Liver (tissue), 9 donors: ENCODE data around the gene TYMS. TPM values are rescaled to one million over a fixed set of nuclear protein-coding genes. Genes with fewer than 3 reads are reported as not detected.

ENCODE experiments used
- DNase-seq: peaks from one replicate; pipeline ENCODE4 v3.0.0-alpha.2; 2017; ENCODE audit warnings: low spot score
- H3K27ac ChIP-seq, 2 donors: one replicate each; pipeline ENCODE4 v1.7.0; 2013; ENCODE audit warnings: inconsistent platforms in 2 of 2, low read length in 2 of 2, control low read depth in 1 of 2, low read depth in 1 of 2, mild to moderate bottlenecking in 1 of 2
- H3K27me3 ChIP-seq, 4 donors: one replicate each; pipeline versions ENCODE4 v1.6.1 to v1.7.0; 2013; ENCODE audit warnings: low read length in 3 of 4, inconsistent platforms in 1 of 4, mild to moderate bottlenecking in 1 of 4, moderate library complexity in 1 of 4; ENCODE audit not compliant: control insufficient read depth in 4 of 4, insufficient read depth in 4 of 4
- H3K36me3 ChIP-seq, 4 donors: one replicate each; pipeline versions ENCODE4 v1.6.1 to v1.7.0; 2013; ENCODE audit warnings: low read length in 3 of 4, mild to moderate bottlenecking in 3 of 4, low read depth in 1 of 4, moderate library complexity in 1 of 4; ENCODE audit not compliant: control insufficient read depth in 4 of 4, insufficient read depth in 3 of 4
- H3K4me1 ChIP-seq, 4 donors: one replicate each; pipeline versions ENCODE4 v1.6.1 to v1.7.0; 2013; ENCODE audit warnings: low read length in 3 of 4, mild to moderate bottlenecking in 3 of 4, moderate library complexity in 1 of 4; ENCODE audit not compliant: control insufficient read depth in 4 of 4, insufficient read depth in 4 of 4
- H3K4me3 ChIP-seq, 3 donors: one replicate each; pipeline versions ENCODE4 v1.6.1 to v1.7.0; 2013; ENCODE audit warnings: low read length in 3 of 3, control low read depth in 1 of 3, low read depth in 1 of 3, mild to moderate bottlenecking in 1 of 3
- H3K9ac ChIP-seq, 2 donors: one replicate each; pipeline ENCODE4 v1.7.0; 2013; ENCODE audit warnings: low read length in 2 of 2, mild to moderate bottlenecking in 2 of 2, moderate library complexity in 2 of 2, control low read depth in 1 of 2, low read depth in 1 of 2
- H3K9me3 ChIP-seq, 4 donors: one replicate each; pipeline versions ENCODE4 v1.6.1 to v1.7.0; 2013; ENCODE audit warnings: low read length in 3 of 4; ENCODE audit not compliant: control insufficient read depth in 4 of 4
- EGR1 ChIP-seq, 2 donors: IDR thresholded peaks; 2 replicates each; pipeline ENCODE4 v1.6.1; 2016 to 2018; ENCODE audit warnings: antibody characterized with exemption in 2 of 2, low read depth in 2 of 2
- FOXA1 ChIP-seq: IDR thresholded peaks from 2 replicates; pipeline ENCODE4 v1.6.1; 2016; ENCODE audit warnings: antibody characterized with exemption
- FOXA2 ChIP-seq: IDR thresholded peaks from 2 replicates; pipeline ENCODE4 v1.6.1; 2016; ENCODE audit warnings: antibody characterized with exemption
- HNF4A ChIP-seq, 2 donors: conservative IDR thresholded peaks; 2 replicates each; pipeline ENCODE4 v1.6.1; 2016; ENCODE audit warnings: antibody characterized with exemption in 2 of 2, mild to moderate bottlenecking in 2 of 2
- JUND ChIP-seq, 2 donors: IDR thresholded peaks; 2 replicates each; pipeline ENCODE4 v1.6.1; 2016; ENCODE audit warnings: antibody characterized with exemption in 2 of 2
- MAX ChIP-seq: IDR thresholded peaks from 2 replicates; pipeline ENCODE4 v1.6.1; 2016; ENCODE audit warnings: antibody characterized with exemption
- RAD21 ChIP-seq, 2 donors: IDR thresholded peaks; 2 replicates each; pipeline ENCODE4 v1.6.1; 2016; ENCODE audit warnings: antibody characterized with exemption in 2 of 2, mild to moderate bottlenecking in 2 of 2
- RXRA ChIP-seq, 2 donors: IDR thresholded peaks; 2 replicates each; pipeline ENCODE4 v1.6.1; 2017 to 2018; ENCODE audit warnings: antibody characterized with exemption in 2 of 2, mild to moderate bottlenecking in 1 of 2
- SP1 ChIP-seq: IDR thresholded peaks from 2 replicates; pipeline ENCODE4 v1.6.1; 2018; ENCODE audit warnings: antibody characterized with exemption, mild to moderate bottlenecking
- YY1 ChIP-seq: IDR thresholded peaks from 2 replicates; pipeline ENCODE4 v1.6.1; 2016; ENCODE audit warnings: antibody characterized with exemption, mild to moderate bottlenecking
- ZBTB33 ChIP-seq: IDR thresholded peaks from 2 replicates; pipeline ENCODE4 v1.6.1; 2016; ENCODE audit warnings: antibody characterized with exemption
- WGBS: extraction: QIAGEN DNeasy Blood & Tissue Kit; methylation state at CpG from one replicate; pipeline ENCODE4 v1.1.7; 2013; 5-methylcytosine and 5-hydroxymethylcytosine counted together
- polyA plus RNA-seq, 2 donors: library from polyadenylated mRNA; stranded (reverse) in 1 of 2; unstranded in 1 of 2; fragments of 200-250 nt in 1 of 2; fragments of >200 nt in 1 of 2; fragmentation: Nextera tagmentation in 1 of 2; extraction: Ambion mirVana in 1 of 2; gene quantifications; one replicate each; pipeline versions ENCODE4 v1.2.1 to v1.2.3, GENCODE V29; 2013 to 2015
- total RNA-seq, 2 donors: library from RNA; depleted of rRNA; stranded (reverse); fragments of >200 nt; gene quantifications; one replicate each; pipeline ENCODE4 v1.2.3, GENCODE V29; 2014
- TF ChIP-seq, protein P1 (sequence below): IDR thresholded peaks from 2 replicates; pipeline ENCODE4 v1.6.1; 2016; ENCODE audit warnings: antibody characterized with exemption, mild to moderate bottlenecking
- TF ChIP-seq, protein P2 (sequence below): fragments of 150-350 bp; IDR thresholded peaks from 2 replicates; pipeline ENCODE4 v1.5.1; 2017; ENCODE audit warnings: improper control_type of control experiment, low read depth, low read length; ENCODE audit not compliant: missing input control
- donor health status: healthy.
- donor health status: healthy.
- donor health status: healthy.
- donor health status: healthy.
- donor health status: healthy.

TYMS gene
- total and polyA plus RNA-seq, 4 donors: 0.25 to 77.4 (median 5.3) TPM

DNA sequence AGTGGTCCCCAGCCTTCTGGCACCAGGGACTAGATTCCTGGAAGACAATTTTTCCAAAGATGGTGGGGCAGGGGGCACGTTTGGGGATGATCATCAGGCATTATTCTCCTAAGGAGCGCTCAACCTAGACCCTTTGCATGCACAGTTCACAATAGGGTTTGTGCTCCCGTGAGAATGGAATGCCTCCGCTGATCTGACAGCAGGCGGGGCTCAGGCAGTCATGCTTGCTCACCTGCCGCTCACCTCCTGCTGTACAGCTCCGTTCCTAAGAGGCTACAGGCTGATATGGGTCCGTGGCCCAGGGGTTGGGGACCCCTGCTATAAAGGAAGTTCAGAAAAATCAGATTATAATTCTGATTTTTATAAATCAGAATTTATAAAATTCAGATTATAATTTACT lies 22.3 kb upstream of the TYMS start:
- no peak overlapping the region for H3K4me3 ChIP-seq
- H3K9me3 ChIP-seq: no peaks in the 10 kb centered on the region
- 63% methylated on average over 8 of the region's 8 CpGs for WGBS
- no peaks in the 10 kb centered on the region for H3K36me3 ChIP-seq
- H3K4me1 ChIP-seq: no peaks in the 10 kb centered on the region
- TF ChIP-seq ZBTB33 (no peak), RAD21 (IDR thresholded peaks at IDR 0.05) (no peak), EGR1 (IDR thresholded peaks at IDR 0.05; ENCODE audit: low read depth in 2 of 2) (no peak)
- no peak overlapping the region for H3K27ac ChIP-seq
- DNase-seq: no peak
- H3K9ac ChIP-seq: no peak overlapping the region
- no peaks in the 10 kb centered on the region for H3K27me3 ChIP-seq

DNA sequence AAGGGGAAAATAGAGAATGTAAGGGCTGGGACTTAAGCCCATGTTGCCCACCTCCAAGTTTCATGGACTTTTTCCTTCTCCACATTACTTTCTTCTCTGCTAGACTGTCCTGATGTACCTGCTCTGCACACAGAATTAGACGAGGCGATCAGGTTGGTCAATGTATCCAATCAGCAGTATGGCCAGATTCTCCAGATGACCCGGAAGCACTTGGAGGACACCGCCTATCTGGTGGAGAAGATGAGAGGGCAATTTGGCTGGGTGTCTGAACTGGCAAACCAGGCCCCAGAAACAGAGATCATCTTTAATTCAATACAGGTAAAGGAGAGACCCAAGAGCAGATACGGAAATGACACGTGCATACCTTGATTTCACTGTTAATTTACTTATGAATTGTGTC lies 16.2 kb upstream of the TYMS start:
- H3K9ac ChIP-seq: no peak overlapping the region
- no peaks in the 10 kb centered on the region for H3K36me3 ChIP-seq
- H3K9me3 ChIP-seq: no peaks in the 10 kb centered on the region
- H3K4me1 ChIP-seq: no peaks in the 10 kb centered on the region
- TF ChIP-seq EGR1 (IDR thresholded peaks at IDR 0.05; ENCODE audit: low read depth in 2 of 2): no peak
- TF ChIP-seq, protein P1, sequence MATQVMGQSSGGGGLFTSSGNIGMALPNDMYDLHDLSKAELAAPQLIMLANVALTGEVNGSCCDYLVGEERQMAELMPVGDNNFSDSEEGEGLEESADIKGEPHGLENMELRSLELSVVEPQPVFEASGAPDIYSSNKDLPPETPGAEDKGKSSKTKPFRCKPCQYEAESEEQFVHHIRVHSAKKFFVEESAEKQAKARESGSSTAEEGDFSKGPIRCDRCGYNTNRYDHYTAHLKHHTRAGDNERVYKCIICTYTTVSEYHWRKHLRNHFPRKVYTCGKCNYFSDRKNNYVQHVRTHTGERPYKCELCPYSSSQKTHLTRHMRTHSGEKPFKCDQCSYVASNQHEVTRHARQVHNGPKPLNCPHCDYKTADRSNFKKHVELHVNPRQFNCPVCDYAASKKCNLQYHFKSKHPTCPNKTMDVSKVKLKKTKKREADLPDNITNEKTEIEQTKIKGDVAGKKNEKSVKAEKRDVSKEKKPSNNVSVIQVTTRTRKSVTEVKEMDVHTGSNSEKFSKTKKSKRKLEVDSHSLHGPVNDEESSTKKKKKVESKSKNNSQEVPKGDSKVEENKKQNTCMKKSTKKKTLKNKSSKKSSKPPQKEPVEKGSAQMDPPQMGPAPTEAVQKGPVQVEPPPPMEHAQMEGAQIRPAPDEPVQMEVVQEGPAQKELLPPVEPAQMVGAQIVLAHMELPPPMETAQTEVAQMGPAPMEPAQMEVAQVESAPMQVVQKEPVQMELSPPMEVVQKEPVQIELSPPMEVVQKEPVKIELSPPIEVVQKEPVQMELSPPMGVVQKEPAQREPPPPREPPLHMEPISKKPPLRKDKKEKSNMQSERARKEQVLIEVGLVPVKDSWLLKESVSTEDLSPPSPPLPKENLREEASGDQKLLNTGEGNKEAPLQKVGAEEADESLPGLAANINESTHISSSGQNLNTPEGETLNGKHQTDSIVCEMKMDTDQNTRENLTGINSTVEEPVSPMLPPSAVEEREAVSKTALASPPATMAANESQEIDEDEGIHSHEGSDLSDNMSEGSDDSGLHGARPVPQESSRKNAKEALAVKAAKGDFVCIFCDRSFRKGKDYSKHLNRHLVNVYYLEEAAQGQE: no peak
- H3K4me3 ChIP-seq: no peak overlapping the region
- no peaks in the 10 kb centered on the region for H3K27me3 ChIP-seq
- WGBS: 94% methylated on average over 6 of the region's 6 CpGs
- no peak for DNase-seq
- H3K27ac ChIP-seq: no peak overlapping the region

DNA sequence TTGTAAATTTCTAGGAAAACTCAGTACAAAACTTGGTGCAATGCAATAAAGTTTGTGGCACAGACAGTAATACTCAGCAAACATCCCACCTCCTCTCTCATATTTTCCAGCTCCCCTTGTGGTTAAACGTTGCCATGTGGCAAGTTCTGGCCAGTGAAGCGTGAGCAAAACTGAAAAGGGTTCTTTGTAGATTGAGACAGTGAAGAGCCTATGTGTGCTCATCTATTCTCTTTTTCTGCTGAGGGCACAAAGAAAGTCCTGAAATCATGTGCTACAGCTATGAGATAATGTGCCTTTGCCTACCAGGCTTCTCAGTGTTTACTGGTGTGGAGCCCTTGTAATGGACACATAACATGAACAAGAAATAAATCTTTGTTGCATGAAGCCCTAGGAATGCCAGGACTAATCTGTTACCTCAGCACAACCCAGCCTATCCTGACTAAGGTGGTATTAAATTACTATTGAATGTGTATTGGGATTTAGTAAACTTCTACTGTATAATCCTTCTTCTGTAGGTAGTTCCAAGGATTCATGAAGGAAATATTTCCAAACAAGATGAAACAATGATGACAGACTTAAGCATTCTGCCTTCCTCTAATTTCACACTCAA lies 13.0 kb upstream of the TYMS start:
- no peaks in the 10 kb centered on the region for H3K4me1 ChIP-seq
- H3K9me3 ChIP-seq: no peaks in the 10 kb centered on the region
- H3K4me3 ChIP-seq: no peak overlapping the region
- no peak for DNase-seq
- 48% methylated on average over 2 of the region's 2 CpGs for WGBS
- no peak overlapping the region for H3K9ac ChIP-seq
- no peak for TF ChIP-seq SP1
- no peak for TF ChIP-seq RXRA (IDR thresholded peaks at IDR 0.05)
- TF ChIP-seq, protein P1: no peak
- TF ChIP-seq, protein P2, sequence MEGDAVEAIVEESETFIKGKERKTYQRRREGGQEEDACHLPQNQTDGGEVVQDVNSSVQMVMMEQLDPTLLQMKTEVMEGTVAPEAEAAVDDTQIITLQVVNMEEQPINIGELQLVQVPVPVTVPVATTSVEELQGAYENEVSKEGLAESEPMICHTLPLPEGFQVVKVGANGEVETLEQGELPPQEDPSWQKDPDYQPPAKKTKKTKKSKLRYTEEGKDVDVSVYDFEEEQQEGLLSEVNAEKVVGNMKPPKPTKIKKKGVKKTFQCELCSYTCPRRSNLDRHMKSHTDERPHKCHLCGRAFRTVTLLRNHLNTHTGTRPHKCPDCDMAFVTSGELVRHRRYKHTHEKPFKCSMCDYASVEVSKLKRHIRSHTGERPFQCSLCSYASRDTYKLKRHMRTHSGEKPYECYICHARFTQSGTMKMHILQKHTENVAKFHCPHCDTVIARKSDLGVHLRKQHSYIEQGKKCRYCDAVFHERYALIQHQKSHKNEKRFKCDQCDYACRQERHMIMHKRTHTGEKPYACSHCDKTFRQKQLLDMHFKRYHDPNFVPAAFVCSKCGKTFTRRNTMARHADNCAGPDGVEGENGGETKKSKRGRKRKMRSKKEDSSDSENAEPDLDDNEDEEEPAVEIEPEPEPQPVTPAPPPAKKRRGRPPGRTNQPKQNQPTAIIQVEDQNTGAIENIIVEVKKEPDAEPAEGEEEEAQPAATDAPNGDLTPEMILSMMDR: no peak
- no peak for TF ChIP-seq FOXA2
- no peak for TF ChIP-seq HNF4A (conservative IDR thresholded peaks at IDR 0.05)
- TF ChIP-seq JUND (IDR thresholded peaks at IDR 0.05): no peak
- no peak for TF ChIP-seq MAX
- no peak for TF ChIP-seq FOXA1
- no peak for TF ChIP-seq ZBTB33
- no peak for TF ChIP-seq YY1
- no peak for TF ChIP-seq EGR1 (IDR thresholded peaks at IDR 0.05; ENCODE audit: low read depth in 2 of 2)
- no peaks in the 10 kb centered on the region for H3K36me3 ChIP-seq
- H3K27me3 ChIP-seq: no peaks in the 10 kb centered on the region
- no peak overlapping the region for H3K27ac ChIP-seq
